GM10266 (cell line): Measurements from ENCODE around the gene NHSL2.

Source experiments
- DNase-seq: peaks from one replicate; pipeline ENCODE4 v3.0.0; 2012; ENCODE audit errors: extremely low spot score
- CTCF ChIP-seq: IDR thresholded peaks from 2 replicates; pipeline ENCODE4 v1.5.1; 2012; ENCODE audit warnings: mild to moderate bottlenecking, low read depth; ENCODE audit not compliant: control insufficient read depth, insufficient read depth; ENCODE audit errors: missing control alignments

NHSL2 gene

GRCh38 chrX:72201836-72202536 is 291.3 kb downstream of the NHSL2 start:
- DNase-seq = no peak

More at GRCh38 chrX:72201836-72202536, 291.3 kb downstream of the NHSL2 start:
- TF ChIP-seq CTCF = no peak
